Breast epithelium (tissue), 3 donors: Measurements from ENCODE around the gene CFAP20.

ENCODE experiments used
- CTCF ChIP-seq, 3 donors: fragments of 450-650 bp; IDR thresholded peaks; one replicate each; pipeline ENCODE4 v1.5.1; 2016 to 2017; ENCODE audit warnings: antibody characterized with exemption in 3 of 3, mild to moderate bottlenecking in 3 of 3, moderate library complexity in 3 of 3
- POLR2A ChIP-seq: fragments of 450-650 bp; IDR thresholded peaks from one replicate; pipeline ENCODE4 v1.6.1; 2016; ENCODE audit warnings: antibody characterized with exemption, mild to moderate bottlenecking, moderate library complexity
- POLR2AphosphoS5 ChIP-seq, 3 donors: sonication (generic); formaldehyde crosslinking; IDR thresholded peaks; one replicate each; pipeline ENCODE4 v1.6.1; 2017; ENCODE audit warnings: antibody characterized with exemption in 3 of 3

GRCh38 chr16:58102665-58103392 lies 26.4 kb downstream of the CFAP20 start:
- TF ChIP-seq POLR2A (no peak), POLR2AphosphoS5 (IDR thresholded peaks at IDR 0.05) (no peak), CTCF (IDR thresholded peaks at IDR 0.05) (no peak)
